ENCODE data around the gene ENPEP.
A peak's percentile ranks its signal among the peaks of the same experiment; 100 is the strongest.

ENPEP gene

GRCh38 chr4:110589297-110589696 lies 113.3 kb downstream of the ENPEP start:
- peak; percentile 65 for ATAC-seq
- TF ChIP-seq CSRNP3 (CRISPR knock-in tag; IDR thresholded peaks at IDR 0.05) (no peak), TCF4 (CRISPR knock-in tag; IDR thresholded peaks at IDR 0.05; ENCODE audit: borderline replicate concordance) (no peak), ISL1 (CRISPR knock-in tag; IDR thresholded peaks at IDR 0.05) (peak; percentile 20; the same call in 1 of the 2 replicates)
- TF ChIP-seq, protein P1, sequence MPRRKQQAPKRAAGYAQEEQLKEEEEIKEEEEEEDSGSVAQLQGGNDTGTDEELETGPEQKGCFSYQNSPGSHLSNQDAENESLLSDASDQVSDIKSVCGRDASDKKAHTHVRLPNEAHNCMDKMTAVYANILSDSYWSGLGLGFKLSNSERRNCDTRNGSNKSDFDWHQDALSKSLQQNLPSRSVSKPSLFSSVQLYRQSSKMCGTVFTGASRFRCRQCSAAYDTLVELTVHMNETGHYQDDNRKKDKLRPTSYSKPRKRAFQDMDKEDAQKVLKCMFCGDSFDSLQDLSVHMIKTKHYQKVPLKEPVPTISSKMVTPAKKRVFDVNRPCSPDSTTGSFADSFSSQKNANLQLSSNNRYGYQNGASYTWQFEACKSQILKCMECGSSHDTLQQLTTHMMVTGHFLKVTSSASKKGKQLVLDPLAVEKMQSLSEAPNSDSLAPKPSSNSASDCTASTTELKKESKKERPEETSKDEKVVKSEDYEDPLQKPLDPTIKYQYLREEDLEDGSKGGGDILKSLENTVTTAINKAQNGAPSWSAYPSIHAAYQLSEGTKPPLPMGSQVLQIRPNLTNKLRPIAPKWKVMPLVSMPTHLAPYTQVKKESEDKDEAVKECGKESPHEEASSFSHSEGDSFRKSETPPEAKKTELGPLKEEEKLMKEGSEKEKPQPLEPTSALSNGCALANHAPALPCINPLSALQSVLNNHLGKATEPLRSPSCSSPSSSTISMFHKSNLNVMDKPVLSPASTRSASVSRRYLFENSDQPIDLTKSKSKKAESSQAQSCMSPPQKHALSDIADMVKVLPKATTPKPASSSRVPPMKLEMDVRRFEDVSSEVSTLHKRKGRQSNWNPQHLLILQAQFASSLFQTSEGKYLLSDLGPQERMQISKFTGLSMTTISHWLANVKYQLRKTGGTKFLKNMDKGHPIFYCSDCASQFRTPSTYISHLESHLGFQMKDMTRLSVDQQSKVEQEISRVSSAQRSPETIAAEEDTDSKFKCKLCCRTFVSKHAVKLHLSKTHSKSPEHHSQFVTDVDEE (CRISPR knock-in tag; IDR thresholded peaks at IDR 0.05), result no peak
- TF ChIP-seq, protein P2, sequence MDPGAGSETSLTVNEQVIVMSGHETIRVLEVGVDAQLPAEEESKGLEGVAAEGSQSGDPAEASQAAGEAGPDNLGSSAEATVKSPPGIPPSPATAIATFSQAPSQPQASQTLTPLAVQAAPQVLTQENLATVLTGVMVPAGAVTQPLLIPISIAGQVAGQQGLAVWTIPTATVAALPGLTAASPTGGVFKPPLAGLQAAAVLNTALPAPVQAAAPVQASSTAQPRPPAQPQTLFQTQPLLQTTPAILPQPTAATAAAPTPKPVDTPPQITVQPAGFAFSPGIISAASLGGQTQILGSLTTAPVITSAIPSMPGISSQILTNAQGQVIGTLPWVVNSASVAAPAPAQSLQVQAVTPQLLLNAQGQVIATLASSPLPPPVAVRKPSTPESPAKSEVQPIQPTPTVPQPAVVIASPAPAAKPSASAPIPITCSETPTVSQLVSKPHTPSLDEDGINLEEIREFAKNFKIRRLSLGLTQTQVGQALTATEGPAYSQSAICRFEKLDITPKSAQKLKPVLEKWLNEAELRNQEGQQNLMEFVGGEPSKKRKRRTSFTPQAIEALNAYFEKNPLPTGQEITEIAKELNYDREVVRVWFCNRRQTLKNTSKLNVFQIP (CRISPR knock-in tag; IDR thresholded peaks at IDR 0.05; ENCODE audit: borderline replicate concordance, low read depth), result no peak

- no peak for ATAC-seq
- no peak for TF ChIP-seq ZFP3 (CRISPR knock-in tag; IDR thresholded peaks at IDR 0.05)
- TF ChIP-seq RARB (CRISPR knock-in tag; IDR thresholded peaks at IDR 0.05), result no peak
- TF ChIP-seq ZNF8 (CRISPR knock-in tag; IDR thresholded peaks at IDR 0.05), result no peak
- TF ChIP-seq, protein P1 (CRISPR knock-in tag; IDR thresholded peaks at IDR 0.05), result no peak
- no peak for TF ChIP-seq CSRNP3 (CRISPR knock-in tag; IDR thresholded peaks at IDR 0.05)
- no peak for TF ChIP-seq OSR1 (CRISPR knock-in tag; IDR thresholded peaks at IDR 0.05)
- TF ChIP-seq PPARA (CRISPR knock-in tag; IDR thresholded peaks at IDR 0.05; ENCODE audit: borderline replicate concordance), result no peak
- TF ChIP-seq ZFP30 (CRISPR knock-in tag; IDR thresholded peaks at IDR 0.05), result no peak
- TF ChIP-seq ESRRG (CRISPR knock-in tag; IDR thresholded peaks at IDR 0.05), result no peak
- TF ChIP-seq BACH2 (CRISPR knock-in tag; IDR thresholded peaks at IDR 0.05; ENCODE audit: borderline replicate concordance), result no peak
- no peak for TF ChIP-seq ZNF70 (CRISPR knock-in tag; IDR thresholded peaks at IDR 0.05)
- TF ChIP-seq TCF4 (CRISPR knock-in tag; IDR thresholded peaks at IDR 0.05; ENCODE audit: borderline replicate concordance), result no peak
- no peak for TF ChIP-seq ISL1 (CRISPR knock-in tag; IDR thresholded peaks at IDR 0.05)
- TF ChIP-seq SNAI2 (CRISPR knock-in tag; IDR thresholded peaks at IDR 0.05), result no peak
- TF ChIP-seq, protein P2 (CRISPR knock-in tag; IDR thresholded peaks at IDR 0.05; ENCODE audit: borderline replicate concordance, low read depth), result no peak
- no peak for TF ChIP-seq CSDC2 (CRISPR knock-in tag; IDR thresholded peaks at IDR 0.05)
- TF ChIP-seq GLIS3 (CRISPR knock-in tag; IDR thresholded peaks at IDR 0.05), result no peak
- no peak for TF ChIP-seq PATZ1 (CRISPR knock-in tag; IDR thresholded peaks at IDR 0.05; ENCODE audit: borderline replicate concordance)
- no peak for TF ChIP-seq ZNF565 (CRISPR knock-in tag; conservative IDR thresholded peaks at IDR 0.05; ENCODE audit: low read depth)
Measured at GRCh38 chr4:110595583-110595982, 119.6 kb downstream of the ENPEP start.
